DND-41 (cell line): ENCODE measurements around the gene SCAMP5.

ENCODE experiments used
- ATAC-seq: fragments of 200-7000 bp; cut with Tn5 transposase; 3 replicates; pipeline ENCODE4 v1.9.1; 2021; ENCODE audit warnings: low read depth; ENCODE audit not compliant: insufficient read depth
- DNase-seq: peaks from one replicate; pipeline ENCODE4 v3.0.0-alpha.2; 2020
- H2AFZ ChIP-seq: 2 replicates; pipeline ENCODE4 v1.6.0; 2012; ENCODE audit warnings: low read depth, low read length
- H3K27ac ChIP-seq: 2 replicates; pipeline ENCODE4 v1.5.1; 2012; ENCODE audit warnings: low read length, inconsistent platforms
- H3K27me3 ChIP-seq: fragments of 200-600 bp; sonication (generic); 2 replicates; pipeline ENCODE4 v1.6.0; 2012; ENCODE audit warnings: low read length, mild to moderate bottlenecking, inconsistent platforms; ENCODE audit not compliant: insufficient read depth, poor library complexity
- H3K36me3 ChIP-seq: 2 replicates; pipeline ENCODE4 v1.5.1; 2012; ENCODE audit warnings: low read length, inconsistent platforms; ENCODE audit not compliant: insufficient read depth
- H3K4me1 ChIP-seq: 2 replicates; pipeline ENCODE4 v1.5.1; 2012; ENCODE audit warnings: mild to moderate bottlenecking, low read length; ENCODE audit not compliant: insufficient read depth
- H3K4me2 ChIP-seq: 2 replicates; pipeline ENCODE4 v1.6.0; 2012; ENCODE audit warnings: mild to moderate bottlenecking, moderate library complexity, low read length, inconsistent platforms; ENCODE audit not compliant: insufficient read depth
- H3K4me3 ChIP-seq, 2 experiments: fragments of 200-600 bp in 1 of 2; shearing (Covaris generic) in 1 of 2; 2 replicates each; pipeline ENCODE4 v1.5.1; 2012 to 2016; ENCODE audit warnings: inconsistent platforms in 2 of 2, low read length in 2 of 2, mild to moderate bottlenecking in 2 of 2, low read depth in 1 of 2, moderate library complexity in 1 of 2
- H3K79me2 ChIP-seq: 2 replicates; pipeline ENCODE4 v1.6.0; 2012; ENCODE audit warnings: low read length, inconsistent platforms; ENCODE audit not compliant: insufficient read depth
- H3K9ac ChIP-seq: 2 replicates; pipeline ENCODE4 v1.6.0; 2012; ENCODE audit warnings: low read depth, mild to moderate bottlenecking, inconsistent platforms, low read length, moderate library complexity
- H3K9me3 ChIP-seq: 2 replicates; pipeline ENCODE4 v1.5.1; 2012; ENCODE audit warnings: low read length, moderate library complexity, mild to moderate bottlenecking, inconsistent platforms; ENCODE audit not compliant: insufficient read depth, severe bottlenecking
- H4K20me1 ChIP-seq: 2 replicates; pipeline ENCODE4 v1.6.0; 2012; ENCODE audit warnings: low read length; ENCODE audit not compliant: insufficient read depth
- CTCF ChIP-seq: IDR thresholded peaks from 2 replicates; pipeline ENCODE4 v1.5.1; 2012; ENCODE audit warnings: borderline replicate concordance, low read length, moderate library complexity, mild to moderate bottlenecking; ENCODE audit not compliant: poor library complexity, severe bottlenecking; ENCODE audit errors: extremely low read depth
- EZH2 ChIP-seq: IDR thresholded peaks from 3 replicates; pipeline ENCODE4 v1.6.1; 2012; ENCODE audit warnings: borderline replicate concordance, low read depth, mild to moderate bottlenecking, moderate library complexity, low read length, inconsistent platforms; ENCODE audit not compliant: severe bottlenecking

The SCAMP5 gene

GRCh38 chr15:75058127-75058905 is 63.0 kb downstream of the SCAMP5 start:
- no peaks in the 10 kb centered on the region for H3K4me1 ChIP-seq
- no peaks in the 10 kb centered on the region for H3K79me2 ChIP-seq
- H2AFZ ChIP-seq, result no peak overlapping the region
- H3K9me3 ChIP-seq, result no peaks in the 10 kb centered on the region
- H3K27ac ChIP-seq, result no peak overlapping the region
- no peaks in the 10 kb centered on the region for H4K20me1 ChIP-seq
- H3K27me3 ChIP-seq, result no peaks in the 10 kb centered on the region
- H3K36me3 ChIP-seq, result no peaks in the 10 kb centered on the region
- DNase-seq, result no peak
- no peak for ATAC-seq
- H3K4me3 ChIP-seq, result no peak overlapping the region
- no peak overlapping the region for H3K4me2 ChIP-seq
- no peak overlapping the region for H3K9ac ChIP-seq
- TF ChIP-seq EZH2 (no peak), CTCF (no peak)

- ATAC-seq (no peak), DNase-seq (no peak)
- no peak overlapping the region for H3K9ac ChIP-seq
- H3K4me3 ChIP-seq, result no peak overlapping the region
- no peaks in the 10 kb centered on the region for H3K27me3 ChIP-seq
- H3K4me2 ChIP-seq, result no peak overlapping the region
- no peaks in the 10 kb centered on the region for H3K79me2 ChIP-seq
- no peaks in the 10 kb centered on the region for H4K20me1 ChIP-seq
- H3K4me1 ChIP-seq, result no peaks in the 10 kb centered on the region
- H3K9me3 ChIP-seq, result no peaks in the 10 kb centered on the region
- no peaks in the 10 kb centered on the region for H3K36me3 ChIP-seq
- TF ChIP-seq EZH2 (no peak), CTCF (no peak)
- no peak overlapping the region for H2AFZ ChIP-seq
- H3K27ac ChIP-seq, result no peak overlapping the region
These were observed 64.2 kb downstream of the SCAMP5 start for GRCh38 chr15:75059607-75060006.

GRCh38 chr15:75061272-75061671 is 65.9 kb downstream of the SCAMP5 start:
- no peaks in the 10 kb centered on the region for H3K27me3 ChIP-seq
- H2AFZ ChIP-seq, result no peak overlapping the region
- no peak overlapping the region for H3K4me3 ChIP-seq
- no peak for ATAC-seq
- no peaks in the 10 kb centered on the region for H3K36me3 ChIP-seq
- TF ChIP-seq EZH2 (no peak), CTCF (no peak)
- no peaks in the 10 kb centered on the region for H3K9me3 ChIP-seq
- no peak for DNase-seq
- H3K9ac ChIP-seq, result no peak overlapping the region
- H3K4me2 ChIP-seq, result no peak overlapping the region
- H4K20me1 ChIP-seq, result no peaks in the 10 kb centered on the region
- H3K79me2 ChIP-seq, result no peaks in the 10 kb centered on the region
- no peaks in the 10 kb centered on the region for H3K4me1 ChIP-seq
- no peak overlapping the region for H3K27ac ChIP-seq
